GM18517 (cell line): ENCODE data around the gene RAI1.
A peak's percentile ranks its signal among the peaks of the same experiment; 100 is the strongest.
"Not testable (repeated sequence)": the region's sequence is repeated elsewhere in the genome, so short reads cannot be mapped to it uniquely, and the experiment has no call there.

Source experiments
- ATAC-seq: cut with Tn5 transposase; IDR thresholded peaks from one replicate; pipeline ENCODE4 v1.9.1; 2021; ENCODE audit warnings: mild to moderate bottlenecking, moderate library complexity; ENCODE audit not compliant: unreplicated experiment

The RAI1 gene

GRCh38 chr17:17680477-17681186, 626 bp upstream of the RAI1 start:
- ATAC-seq: no peak

GRCh38 chr17:17681744-17682292, 560 bp downstream of the RAI1 start:
- peak; percentile 27 for ATAC-seq

- no peak for ATAC-seq
Observed at GRCh38 chr17:17682293-17682736, 1.1 kb downstream of the RAI1 start.

- ATAC-seq: no peak
Observed at GRCh38 chr17:17682737-17683680, 1.8 kb downstream of the RAI1 start.

- no peak for ATAC-seq
Observed at GRCh38 chr17:17683710-17684365, 2.6 kb downstream of the RAI1 start.

GRCh38 chr17:17684906-17685774, 3.9 kb downstream of the RAI1 start:
- ATAC-seq: no peak

- no peak for ATAC-seq
Observed at GRCh38 chr17:17685775-17686291, 4.6 kb downstream of the RAI1 start.

GRCh38 chr17:17689312-17689711, 8.1 kb downstream of the RAI1 start:
- no peak for ATAC-seq

- not testable (repeated sequence) for ATAC-seq
Observed at GRCh38 chr17:17690233-17690632, 9.0 kb downstream of the RAI1 start.

- ATAC-seq: no peak
Observed at GRCh38 chr17:17691468-17692263, 10.4 kb downstream of the RAI1 start.

GRCh38 chr17:17692353-17693252, 11.3 kb downstream of the RAI1 start:
- ATAC-seq: no peak

GRCh38 chr17:17693253-17694168, 12.3 kb downstream of the RAI1 start:
- ATAC-seq: no peak

GRCh38 chr17:17694169-17695081, 13.2 kb downstream of the RAI1 start:
- ATAC-seq: no peak

GRCh38 chr17:17696085-17696484, 14.8 kb downstream of the RAI1 start:
- no peak for ATAC-seq

- no peak for ATAC-seq
Observed at GRCh38 chr17:17696882-17697633, 15.8 kb downstream of the RAI1 start.
